SK-N-SH treated with all-trans-retinoic acid at 6 μM for 48 hours (cell line): ENCODE measurements around the gene UBE2L3.
"Not testable (repeated sequence)": the region's sequence is repeated elsewhere in the genome, so short reads cannot be mapped to it uniquely, and the experiment has no call there.

Experiments
- ARNTL ChIP-seq: fragments of 450-650 bp; formaldehyde crosslinking; IDR thresholded peaks from 2 replicates; pipeline ENCODE4 v1.5.0; 2020; ENCODE audit warnings: low read depth, mild to moderate bottlenecking, moderate library complexity, borderline replicate concordance
- BACH2 ChIP-seq: fragments of 250-450 bp; sonication (Bioruptor Pico); IDR thresholded peaks from 2 replicates; pipeline ENCODE4 v1.9.0; 2021; ENCODE audit warnings: mild to moderate bottlenecking, borderline replicate concordance
- ISL1 ChIP-seq: fragments of 250-450 bp; sonication (Bioruptor Pico); IDR thresholded peaks from 2 replicates; pipeline ENCODE4 v2.1.2; 2022; ENCODE audit warnings: mild to moderate bottlenecking, moderate library complexity
- RARB ChIP-seq: fragments of 250-450 bp; sonication (Bioruptor Pico); IDR thresholded peaks from 2 replicates; pipeline ENCODE4 v1.8.0; 2021; ENCODE audit warnings: mild to moderate bottlenecking, moderate library complexity
- SNAI2 ChIP-seq: fragments of 250-450 bp; sonication (Bioruptor Pico); IDR thresholded peaks from 2 replicates; pipeline ENCODE4 v1.5.0; 2020; ENCODE audit warnings: mild to moderate bottlenecking, moderate library complexity
- TCF4 ChIP-seq: fragments of 250-450 bp; sonication (Bioruptor Pico); IDR thresholded peaks from 2 replicates; pipeline ENCODE4 v1.8.0; 2021; ENCODE audit warnings: mild to moderate bottlenecking, moderate library complexity, borderline replicate concordance
- ZFP3 ChIP-seq: fragments of 250-450 bp; sonication (Bioruptor Pico); IDR thresholded peaks from 2 replicates; pipeline ENCODE4 v1.5.0; 2020; ENCODE audit warnings: mild to moderate bottlenecking, moderate library complexity
- ZFP30 ChIP-seq: fragments of 450-650 bp; formaldehyde crosslinking; IDR thresholded peaks from 2 replicates; pipeline ENCODE4 v1.5.0; 2022; ENCODE audit warnings: mild to moderate bottlenecking, moderate library complexity
- ZNF565 ChIP-seq: fragments of 450-650 bp; formaldehyde crosslinking; conservative IDR thresholded peaks from 2 replicates; pipeline ENCODE4 v1.5.0; 2020; ENCODE audit warnings: low read depth, mild to moderate bottlenecking, moderate library complexity
- ZNF70 ChIP-seq: fragments of 450-650 bp; formaldehyde crosslinking; IDR thresholded peaks from 2 replicates; pipeline ENCODE4 v1.5.0; 2020; ENCODE audit warnings: mild to moderate bottlenecking, moderate library complexity
- TF ChIP-seq, protein P1 (sequence below): fragments of 250-450 bp; sonication (Bioruptor Pico); IDR thresholded peaks from 2 replicates; pipeline ENCODE4 v1.8.0; 2020; ENCODE audit warnings: mild to moderate bottlenecking, moderate library complexity, borderline replicate concordance
- TF ChIP-seq, protein P2 (sequence below): fragments of 250-450 bp; sonication (Bioruptor Pico); IDR thresholded peaks from 2 replicates; pipeline ENCODE4 v1.5.0; 2020; ENCODE audit warnings: mild to moderate bottlenecking, moderate library complexity
- TF ChIP-seq, protein P3 (sequence below): fragments of 250-450 bp; sonication (Bioruptor Pico); IDR thresholded peaks from 2 replicates; pipeline ENCODE4 v1.5.1; 2020; ENCODE audit warnings: low read depth, mild to moderate bottlenecking, moderate library complexity

DNA sequence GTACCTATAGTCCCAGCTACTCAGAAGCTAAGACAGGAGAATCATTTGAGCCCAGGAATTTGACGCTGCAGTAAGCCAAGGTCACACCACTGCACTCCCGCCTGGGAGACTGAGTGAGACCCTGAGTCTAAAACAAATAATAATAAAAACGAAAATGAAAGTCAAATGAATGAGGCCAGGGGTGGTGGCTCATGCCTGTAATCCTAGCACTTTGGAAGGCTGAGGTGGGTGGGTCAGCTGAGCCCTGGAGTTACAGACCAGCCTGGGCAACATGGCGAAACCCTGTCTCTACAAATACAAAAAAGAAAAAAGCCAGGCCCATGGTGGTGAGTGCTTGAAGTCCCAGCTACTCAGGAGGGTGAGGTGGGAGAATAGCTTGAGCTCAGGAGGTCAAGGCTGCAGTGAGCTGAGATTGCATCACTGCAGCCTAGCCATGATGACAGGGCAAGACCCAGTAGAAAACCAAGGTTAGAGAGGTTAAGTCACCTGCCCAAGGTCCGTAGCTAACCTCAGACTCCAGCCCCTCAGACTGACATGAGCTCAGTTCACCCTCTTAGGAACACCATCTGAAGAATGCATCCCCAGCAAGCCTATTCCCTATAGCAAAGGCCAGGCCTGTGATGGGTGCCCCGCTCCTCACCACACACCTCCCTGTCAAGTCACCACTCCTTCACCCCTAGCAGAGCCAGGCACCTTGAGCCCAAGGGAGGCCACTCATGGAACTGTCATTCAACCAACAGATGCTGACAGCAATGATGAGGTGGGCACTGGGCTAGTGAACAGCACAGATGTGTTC is 40.6 kb upstream of the UBE2L3 start:
- TF ChIP-seq, protein P1, sequence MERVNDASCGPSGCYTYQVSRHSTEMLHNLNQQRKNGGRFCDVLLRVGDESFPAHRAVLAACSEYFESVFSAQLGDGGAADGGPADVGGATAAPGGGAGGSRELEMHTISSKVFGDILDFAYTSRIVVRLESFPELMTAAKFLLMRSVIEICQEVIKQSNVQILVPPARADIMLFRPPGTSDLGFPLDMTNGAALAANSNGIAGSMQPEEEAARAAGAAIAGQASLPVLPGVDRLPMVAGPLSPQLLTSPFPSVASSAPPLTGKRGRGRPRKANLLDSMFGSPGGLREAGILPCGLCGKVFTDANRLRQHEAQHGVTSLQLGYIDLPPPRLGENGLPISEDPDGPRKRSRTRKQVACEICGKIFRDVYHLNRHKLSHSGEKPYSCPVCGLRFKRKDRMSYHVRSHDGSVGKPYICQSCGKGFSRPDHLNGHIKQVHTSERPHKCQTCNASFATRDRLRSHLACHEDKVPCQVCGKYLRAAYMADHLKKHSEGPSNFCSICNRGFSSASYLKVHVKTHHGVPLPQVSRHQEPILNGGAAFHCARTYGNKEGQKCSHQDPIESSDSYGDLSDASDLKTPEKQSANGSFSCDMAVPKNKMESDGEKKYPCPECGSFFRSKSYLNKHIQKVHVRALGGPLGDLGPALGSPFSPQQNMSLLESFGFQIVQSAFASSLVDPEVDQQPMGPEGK: not testable (repeated sequence)
- not testable (repeated sequence) for TF ChIP-seq RARB (CRISPR knock-in tag); TCF4; ARNTL (CRISPR knock-in tag); ISL1 (CRISPR knock-in tag); ZFP30 (CRISPR knock-in tag); ZFP3 (CRISPR knock-in tag); BACH2 (CRISPR knock-in tag); ZNF565 (CRISPR knock-in tag); SNAI2 (CRISPR knock-in tag); ZNF70 (CRISPR knock-in tag)
- TF ChIP-seq, protein P2, sequence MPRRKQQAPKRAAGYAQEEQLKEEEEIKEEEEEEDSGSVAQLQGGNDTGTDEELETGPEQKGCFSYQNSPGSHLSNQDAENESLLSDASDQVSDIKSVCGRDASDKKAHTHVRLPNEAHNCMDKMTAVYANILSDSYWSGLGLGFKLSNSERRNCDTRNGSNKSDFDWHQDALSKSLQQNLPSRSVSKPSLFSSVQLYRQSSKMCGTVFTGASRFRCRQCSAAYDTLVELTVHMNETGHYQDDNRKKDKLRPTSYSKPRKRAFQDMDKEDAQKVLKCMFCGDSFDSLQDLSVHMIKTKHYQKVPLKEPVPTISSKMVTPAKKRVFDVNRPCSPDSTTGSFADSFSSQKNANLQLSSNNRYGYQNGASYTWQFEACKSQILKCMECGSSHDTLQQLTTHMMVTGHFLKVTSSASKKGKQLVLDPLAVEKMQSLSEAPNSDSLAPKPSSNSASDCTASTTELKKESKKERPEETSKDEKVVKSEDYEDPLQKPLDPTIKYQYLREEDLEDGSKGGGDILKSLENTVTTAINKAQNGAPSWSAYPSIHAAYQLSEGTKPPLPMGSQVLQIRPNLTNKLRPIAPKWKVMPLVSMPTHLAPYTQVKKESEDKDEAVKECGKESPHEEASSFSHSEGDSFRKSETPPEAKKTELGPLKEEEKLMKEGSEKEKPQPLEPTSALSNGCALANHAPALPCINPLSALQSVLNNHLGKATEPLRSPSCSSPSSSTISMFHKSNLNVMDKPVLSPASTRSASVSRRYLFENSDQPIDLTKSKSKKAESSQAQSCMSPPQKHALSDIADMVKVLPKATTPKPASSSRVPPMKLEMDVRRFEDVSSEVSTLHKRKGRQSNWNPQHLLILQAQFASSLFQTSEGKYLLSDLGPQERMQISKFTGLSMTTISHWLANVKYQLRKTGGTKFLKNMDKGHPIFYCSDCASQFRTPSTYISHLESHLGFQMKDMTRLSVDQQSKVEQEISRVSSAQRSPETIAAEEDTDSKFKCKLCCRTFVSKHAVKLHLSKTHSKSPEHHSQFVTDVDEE: not testable (repeated sequence)
- TF ChIP-seq, protein P3, sequence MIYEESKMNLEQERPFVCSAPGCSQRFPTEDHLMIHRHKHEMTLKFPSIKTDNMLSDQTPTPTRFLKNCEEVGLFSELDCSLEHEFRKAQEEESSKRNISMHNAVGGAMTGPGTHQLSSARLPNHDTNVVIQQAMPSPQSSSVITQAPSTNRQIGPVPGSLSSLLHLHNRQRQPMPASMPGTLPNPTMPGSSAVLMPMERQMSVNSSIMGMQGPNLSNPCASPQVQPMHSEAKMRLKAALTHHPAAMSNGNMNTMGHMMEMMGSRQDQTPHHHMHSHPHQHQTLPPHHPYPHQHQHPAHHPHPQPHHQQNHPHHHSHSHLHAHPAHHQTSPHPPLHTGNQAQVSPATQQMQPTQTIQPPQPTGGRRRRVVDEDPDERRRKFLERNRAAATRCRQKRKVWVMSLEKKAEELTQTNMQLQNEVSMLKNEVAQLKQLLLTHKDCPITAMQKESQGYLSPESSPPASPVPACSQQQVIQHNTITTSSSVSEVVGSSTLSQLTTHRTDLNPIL: not testable (repeated sequence)
